Hepatocyte (in vitro differentiated cells): ENCODE data around the gene SF3B5. TPM values are rescaled to one million over a fixed set of nuclear protein-coding genes. Genes with fewer than 3 reads are reported as not detected.
"Not testable (repeated sequence)": the region's sequence is repeated elsewhere in the genome, so short reads cannot be mapped to it uniquely, and the experiment has no call there.

ENCODE experiments used
- DNase-seq: peaks from one replicate; pipeline ENCODE4 v3.0.0-alpha.2; 2016; ENCODE audit warnings: low spot score
- H2AFZ ChIP-seq: fragments of 200-600 bp; sonication (generic); 2 replicates; pipeline ENCODE4 v1.6.0; 2016; ENCODE audit warnings: antibody characterized with exemption, mild to moderate bottlenecking
- H3K27ac ChIP-seq: fragments of 200-600 bp; sonication (generic); 2 replicates; pipeline ENCODE4 v1.5.1; 2016; ENCODE audit warnings: mild to moderate bottlenecking
- H3K27me3 ChIP-seq: fragments of 200-600 bp; sonication (generic); 2 replicates; pipeline ENCODE4 v1.6.1; 2016
- H3K36me3 ChIP-seq: fragments of 200-600 bp; sonication (generic); replicated peaks from 2 replicates; pipeline ENCODE4 v1.5.1; 2016; ENCODE audit warnings: low read depth; ENCODE audit not compliant: insufficient read depth
- H3K4me1 ChIP-seq: fragments of 200-600 bp; sonication (generic); 2 replicates; pipeline ENCODE4 v1.5.1; 2016; ENCODE audit warnings: mild to moderate bottlenecking, moderate library complexity; ENCODE audit not compliant: insufficient read depth
- H3K4me2 ChIP-seq: fragments of 200-600 bp; sonication (generic); 2 replicates; pipeline ENCODE4 v1.6.0; 2016
- H3K4me3 ChIP-seq: fragments of 200-600 bp; sonication (generic); 2 replicates; pipeline ENCODE4 v1.5.1; 2016; ENCODE audit warnings: mild to moderate bottlenecking
- H3K79me2 ChIP-seq: fragments of 200-600 bp; sonication (generic); 2 replicates; pipeline ENCODE4 v1.6.0; 2017; ENCODE audit warnings: mild to moderate bottlenecking
- H3K9me2 ChIP-seq: fragments of 200-600 bp; sonication (generic); replicated peaks from 2 replicates; pipeline ENCODE4 v1.6.0; 2017; ENCODE audit warnings: mild to moderate bottlenecking; ENCODE audit not compliant: insufficient read depth
- H3K9me3 ChIP-seq: fragments of 200-600 bp; sonication (generic); 2 replicates; pipeline ENCODE4 v1.5.1; 2016; ENCODE audit warnings: low read depth, mild to moderate bottlenecking
- H4K20me1 ChIP-seq: fragments of 200-600 bp; sonication (generic); 2 replicates; pipeline ENCODE4 v1.6.0; 2016; ENCODE audit warnings: mild to moderate bottlenecking; ENCODE audit not compliant: insufficient read depth, poor library complexity, severe bottlenecking
- CTCF ChIP-seq: fragments of 200-600 bp; sonication (generic); IDR thresholded peaks from 2 replicates; pipeline ENCODE4 v1.5.1; 2016; ENCODE audit warnings: antibody characterized with exemption, mild to moderate bottlenecking; ENCODE audit not compliant: poor library complexity
- EZH2 ChIP-seq: fragments of 200-600 bp; sonication (generic); IDR thresholded peaks from 2 replicates; pipeline ENCODE4 v1.6.1; 2016; ENCODE audit warnings: antibody characterized with exemption, mild to moderate bottlenecking, borderline replicate concordance
- EZH2phosphoT487 ChIP-seq: fragments of 200-600 bp; sonication (generic); IDR thresholded peaks from one replicate; pipeline ENCODE4 v1.6.1; 2018; ENCODE audit warnings: antibody characterized with exemption, mild to moderate bottlenecking, low read depth, moderate library complexity; ENCODE audit not compliant: unreplicated experiment, severe bottlenecking
- WGBS: methylation state at CpG from one replicate; pipeline ENCODE4 v1.1.6; 2016; ENCODE audit warnings: low lambda C conversion rate; ENCODE audit errors: missing lambda C conversion rate; 5-methylcytosine and 5-hydroxymethylcytosine counted together
- polyA plus RNA-seq: library from polyadenylated mRNA; unstranded; fragments of >200 nt; fragmentation: Nextera tagmentation; extraction: Ambion mirVana; gene quantifications from 2 replicates; pipeline ENCODE4 v1.2.1, GENCODE V29; 2016
- total RNA-seq: library from RNA; depleted of rRNA; stranded (reverse); fragments of >200 nt; gene quantifications from 2 replicates; pipeline ENCODE4 v1.2.3, GENCODE V29; 2014

The SF3B5 gene
- total and polyA plus RNA-seq, 2 experiments from 2014 or later = 147 to 155 TPM

GRCh38 chr6:144138542-144138941 is 43.2 kb upstream of the SF3B5 start:
- Histone ChIP-seq H3K4me3 (no peak overlapping the region), H3K79me2 (no peaks in the 10 kb centered on the region), H4K20me1 (no peaks in the 10 kb centered on the region), H3K27ac (no peak overlapping the region), H3K9me2 (no peaks in the 10 kb centered on the region), H2AFZ (no peak overlapping the region), H3K4me2 (no peak overlapping the region), H3K9me3 (no peaks in the 10 kb centered on the region), H3K4me1 (no peaks in the 10 kb centered on the region), H3K36me3 (no peaks in the 10 kb centered on the region), H3K27me3 (no peaks in the 10 kb centered on the region)
- DNase-seq = no peak
- WGBS = 81% methylated on average over 4 of the region's 4 CpGs
- TF ChIP-seq EZH2phosphoT487 (no peak), EZH2 (no peak), CTCF (no peak)

GRCh38 chr6:144134737-144135136 is 39.4 kb upstream of the SF3B5 start:
- H3K27ac ChIP-seq = no peak overlapping the region
- no peaks in the 10 kb centered on the region for H3K79me2 ChIP-seq
- H4K20me1 ChIP-seq = no peaks in the 10 kb centered on the region
- WGBS = 86% methylated on average over 2 of the region's 2 CpGs
- H3K9me3 ChIP-seq = no peaks in the 10 kb centered on the region
- H3K36me3 ChIP-seq = no peaks in the 10 kb centered on the region
- no peaks in the 10 kb centered on the region for H3K27me3 ChIP-seq
- H3K4me1 ChIP-seq = no peaks in the 10 kb centered on the region
- no peak overlapping the region for H3K4me3 ChIP-seq
- H3K9me2 ChIP-seq = no peaks in the 10 kb centered on the region
- TF ChIP-seq CTCF = no peak
- TF ChIP-seq EZH2 = no peak
- TF ChIP-seq EZH2phosphoT487 = no peak
- no peak overlapping the region for H3K4me2 ChIP-seq
- no peak for DNase-seq
- no peak overlapping the region for H2AFZ ChIP-seq

- Histone ChIP-seq H2AFZ (no peak overlapping the region), H3K4me1 (no peaks in the 10 kb centered on the region), H3K4me3 (no peak overlapping the region), H3K9me2 (no peaks in the 10 kb centered on the region), H3K36me3 (no peaks in the 10 kb centered on the region), H3K27me3 (no peaks in the 10 kb centered on the region), H3K27ac (no peak overlapping the region), H4K20me1 (no peaks in the 10 kb centered on the region), H3K4me2 (no peak overlapping the region), H3K9me3 (no peaks in the 10 kb centered on the region), H3K79me2 (no peaks in the 10 kb centered on the region)
- TF ChIP-seq EZH2phosphoT487 (no peak), CTCF (no peak), EZH2 (no peak)
- WGBS = 97% methylated on average over 2 of the region's 2 CpGs
- no peak for DNase-seq
Observed at GRCh38 chr6:144134176-144134575, 38.8 kb upstream of the SF3B5 start.

- TF ChIP-seq CTCF = no peak
- no peak for TF ChIP-seq EZH2
- TF ChIP-seq EZH2phosphoT487 = no peak
- 87% methylated on average over 5 of the region's 5 CpGs for WGBS
- Histone ChIP-seq H3K36me3 (no peaks in the 10 kb centered on the region), H3K27ac (no peak overlapping the region), H3K4me1 (no peaks in the 10 kb centered on the region), H3K4me2 (no peak overlapping the region), H3K9me3 (no peaks in the 10 kb centered on the region), H2AFZ (no peak overlapping the region), H3K27me3 (no peaks in the 10 kb centered on the region), H3K4me3 (no peak overlapping the region), H3K79me2 (no peaks in the 10 kb centered on the region), H3K9me2 (no peaks in the 10 kb centered on the region), H4K20me1 (no peaks in the 10 kb centered on the region)
- no peak for DNase-seq
Observed at GRCh38 chr6:144133225-144133821, 38.0 kb upstream of the SF3B5 start.

- not testable (repeated sequence) for H3K9me3 ChIP-seq, H3K9me2 ChIP-seq, H3K4me3 ChIP-seq, H3K27me3 ChIP-seq, H3K4me2 ChIP-seq, DNase-seq, H3K4me1 ChIP-seq, H3K36me3 ChIP-seq, H4K20me1 ChIP-seq, H3K27ac ChIP-seq, H3K79me2 ChIP-seq, H2AFZ ChIP-seq
Observed at GRCh38 chr6:144132167-144132690, 36.9 kb upstream of the SF3B5 start.
